Smooth muscle cell (in vitro differentiated cells): Measurements from ENCODE around the gene SEBOX. TPM values are rescaled to one million over a fixed set of nuclear protein-coding genes. Genes with fewer than 3 reads are reported as not detected.

ENCODE experiments used
- DNase-seq: peaks from one replicate; lab custom pipeline; 2025; ENCODE audit not compliant: unreplicated experiment; lab: John Stamatoyannopoulos, UW
- H2AFZ ChIP-seq: fragments of 200-600 bp; sonication (generic); 2 replicates; pipeline ENCODE4 v1.6.0; 2016; ENCODE audit warnings: antibody characterized with exemption, low read depth, mild to moderate bottlenecking
- H3F3A ChIP-seq: fragments of 200-600 bp; sonication (generic); 2 replicates; pipeline ENCODE4 v1.6.0; 2017; ENCODE audit warnings: antibody characterized with exemption, low read depth
- H3K27ac ChIP-seq: fragments of 200-600 bp; sonication (generic); 2 replicates; pipeline ENCODE4 v1.5.1; 2016; ENCODE audit warnings: low read depth, mild to moderate bottlenecking
- H3K27me3 ChIP-seq: fragments of 200-600 bp; sonication (generic); 2 replicates; pipeline ENCODE4 v1.6.1; 2016; ENCODE audit warnings: low read depth, mild to moderate bottlenecking
- H3K36me3 ChIP-seq: fragments of 200-600 bp; sonication (generic); 2 replicates; pipeline ENCODE4 v1.5.1; 2016; ENCODE audit warnings: low read depth
- H3K4me1 ChIP-seq: fragments of 200-600 bp; sonication (generic); 2 replicates; pipeline ENCODE4 v1.5.1; 2016; ENCODE audit warnings: low read depth
- H3K4me2 ChIP-seq: fragments of 200-600 bp; sonication (generic); 2 replicates; pipeline ENCODE4 v1.6.0; 2016; ENCODE audit warnings: mild to moderate bottlenecking
- H3K4me3 ChIP-seq: fragments of 200-600 bp; sonication (generic); 2 replicates; pipeline ENCODE4 v1.5.1; 2016; ENCODE audit warnings: mild to moderate bottlenecking
- H3K79me2 ChIP-seq: fragments of 200-600 bp; sonication (generic); 2 replicates; pipeline ENCODE4 v1.6.0; 2016; ENCODE audit warnings: low read depth, mild to moderate bottlenecking
- H3K9ac ChIP-seq: fragments of 200-600 bp; sonication (generic); 2 replicates; pipeline ENCODE4 v1.6.0; 2016; ENCODE audit warnings: low read depth
- H3K9me3 ChIP-seq: fragments of 200-600 bp; sonication (generic); replicated peaks from 2 replicates; pipeline ENCODE4 v1.5.1; 2016; ENCODE audit warnings: low read depth
- H4K20me1 ChIP-seq: fragments of 200-600 bp; sonication (generic); 2 replicates; pipeline ENCODE4 v1.6.0; 2016; ENCODE audit warnings: low read depth
- WGBS: methylation state at CpG from one replicate; pipeline ENCODE4 v1.1.7; 2016; ENCODE audit warnings: low lambda C conversion rate; 5-methylcytosine and 5-hydroxymethylcytosine counted together
- polyA plus RNA-seq: library from polyadenylated mRNA; unstranded; fragments of >200 nt; fragmentation: Nextera tagmentation; extraction: Ambion mirVana; gene quantifications from 2 replicates; pipeline ENCODE4 v1.2.1, GENCODE V29; 2016
- total RNA-seq: library from RNA; depleted of rRNA; stranded (reverse); fragments of >200 nt; gene quantifications from 2 replicates; pipeline ENCODE4 v1.2.3, GENCODE V29; 2014
- TF ChIP-seq, protein P1 (sequence below): fragments of 200-600 bp; sonication (generic); IDR thresholded peaks from 2 replicates; pipeline ENCODE4 v1.5.1; 2017; ENCODE audit warnings: borderline replicate concordance, mild to moderate bottlenecking, antibody characterized with exemption; ENCODE audit not compliant: insufficient read depth, poor library complexity, severe bottlenecking

SEBOX gene
- total and polyA plus RNA-seq, 2 experiments from 2014 or later = not detected

DNA sequence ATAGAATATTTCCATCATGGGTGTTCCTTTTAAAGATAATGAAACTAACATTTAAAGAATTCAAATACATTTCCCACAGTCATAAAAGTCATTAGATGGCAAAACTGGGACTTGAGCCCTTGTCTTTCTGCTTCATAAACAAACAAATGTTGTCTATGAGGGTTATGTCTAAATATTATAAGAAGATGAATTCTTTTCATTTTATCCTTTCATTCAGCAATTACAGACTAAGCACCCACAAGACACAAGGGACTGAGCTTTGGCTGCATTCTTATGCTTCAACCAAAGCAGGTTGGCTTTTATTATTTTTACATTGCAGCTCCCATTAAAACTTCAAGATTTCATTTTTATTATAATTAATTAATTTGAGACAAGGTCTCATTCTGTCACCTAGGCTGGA is 21.4 kb upstream of the SEBOX start:
- TF ChIP-seq, protein P1, sequence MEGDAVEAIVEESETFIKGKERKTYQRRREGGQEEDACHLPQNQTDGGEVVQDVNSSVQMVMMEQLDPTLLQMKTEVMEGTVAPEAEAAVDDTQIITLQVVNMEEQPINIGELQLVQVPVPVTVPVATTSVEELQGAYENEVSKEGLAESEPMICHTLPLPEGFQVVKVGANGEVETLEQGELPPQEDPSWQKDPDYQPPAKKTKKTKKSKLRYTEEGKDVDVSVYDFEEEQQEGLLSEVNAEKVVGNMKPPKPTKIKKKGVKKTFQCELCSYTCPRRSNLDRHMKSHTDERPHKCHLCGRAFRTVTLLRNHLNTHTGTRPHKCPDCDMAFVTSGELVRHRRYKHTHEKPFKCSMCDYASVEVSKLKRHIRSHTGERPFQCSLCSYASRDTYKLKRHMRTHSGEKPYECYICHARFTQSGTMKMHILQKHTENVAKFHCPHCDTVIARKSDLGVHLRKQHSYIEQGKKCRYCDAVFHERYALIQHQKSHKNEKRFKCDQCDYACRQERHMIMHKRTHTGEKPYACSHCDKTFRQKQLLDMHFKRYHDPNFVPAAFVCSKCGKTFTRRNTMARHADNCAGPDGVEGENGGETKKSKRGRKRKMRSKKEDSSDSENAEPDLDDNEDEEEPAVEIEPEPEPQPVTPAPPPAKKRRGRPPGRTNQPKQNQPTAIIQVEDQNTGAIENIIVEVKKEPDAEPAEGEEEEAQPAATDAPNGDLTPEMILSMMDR = no peak
- DNase-seq = no peak
- H2AFZ ChIP-seq = no peak overlapping the region
- no peaks in the 10 kb centered on the region for H3K9me3 ChIP-seq
- H3F3A ChIP-seq = no peaks in the 10 kb centered on the region
- no peak overlapping the region for H3K9ac ChIP-seq
- H3K79me2 ChIP-seq = no peaks in the 10 kb centered on the region
- H3K27me3 ChIP-seq = peaks cover 22% of the 10 kb centered on the region
- H3K4me2 ChIP-seq = no peak overlapping the region
- H3K27ac ChIP-seq = no peak overlapping the region
- H3K4me3 ChIP-seq = no peak overlapping the region
- H3K36me3 ChIP-seq = peaks cover 8% of the 10 kb centered on the region
- H3K4me1 ChIP-seq = no peaks in the 10 kb centered on the region
- H4K20me1 ChIP-seq = peaks cover 33% of the 10 kb centered on the region

DNA sequence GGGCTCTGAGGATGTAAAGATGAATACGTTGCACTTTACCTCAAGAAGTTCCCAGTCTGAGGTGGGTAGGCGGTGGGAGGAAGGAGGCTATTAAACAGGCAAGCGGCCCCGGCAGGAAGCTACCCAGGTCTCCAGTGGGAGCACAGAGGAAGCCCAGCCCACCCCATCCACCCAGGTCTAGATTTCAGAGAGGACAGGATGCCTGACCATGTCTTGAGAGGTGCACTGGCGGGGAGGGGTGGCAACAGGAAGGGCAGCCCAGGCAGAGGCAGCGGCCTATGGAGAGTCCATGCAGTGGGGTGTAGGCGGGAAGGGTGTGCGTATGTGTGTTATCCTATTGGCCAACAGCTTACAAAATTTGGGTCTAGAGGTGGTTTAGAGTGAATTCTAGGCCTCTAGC is 20.4 kb upstream of the SEBOX start:
- Histone ChIP-seq H3K27ac (no peak overlapping the region), H3F3A (no peaks in the 10 kb centered on the region), H3K9ac (no peak overlapping the region), H3K4me2 (no peak overlapping the region), H2AFZ (no peak overlapping the region), H4K20me1 (peaks cover 43% of the 10 kb centered on the region), H3K9me3 (no peaks in the 10 kb centered on the region), H3K36me3 (peaks cover 8% of the 10 kb centered on the region), H3K4me1 (no peaks in the 10 kb centered on the region), H3K79me2 (no peaks in the 10 kb centered on the region), H3K27me3 (peaks cover 27% of the 10 kb centered on the region), H3K4me3 (no peak overlapping the region)
- no peak for DNase-seq
- TF ChIP-seq, protein P1 = no peak
- 96% methylated on average over 8 of the region's 8 CpGs for WGBS

DNA sequence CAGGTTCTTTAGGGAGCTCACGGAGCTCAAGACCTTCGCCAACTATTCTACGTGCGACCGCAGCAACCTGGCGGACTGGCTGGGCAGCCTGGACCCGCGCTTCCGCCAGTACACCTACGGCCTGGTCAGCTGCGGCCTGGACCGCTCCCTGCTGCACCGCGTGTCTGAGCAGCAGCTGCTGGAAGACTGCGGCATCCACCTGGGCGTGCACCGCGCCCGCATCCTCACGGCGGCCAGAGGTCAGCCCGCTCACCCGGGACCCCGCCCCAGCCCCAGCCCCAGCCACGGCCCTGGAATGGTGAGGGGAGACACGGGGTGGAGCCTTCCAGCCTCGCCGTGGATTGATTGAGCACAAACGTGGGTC is 20.0 kb upstream of the SEBOX start:
- peaks cover 27% of the 10 kb centered on the region for H3K27me3 ChIP-seq
- no peak overlapping the region for H2AFZ ChIP-seq
- 56% methylated on average over 29 of the region's 29 CpGs for WGBS
- H3K27ac ChIP-seq = no peak overlapping the region
- no peaks in the 10 kb centered on the region for H3F3A ChIP-seq
- H4K20me1 ChIP-seq = peaks cover 47% of the 10 kb centered on the region
- peaks cover 6% of the 10 kb centered on the region for H3K36me3 ChIP-seq
- no peak overlapping the region for H3K9ac ChIP-seq
- H3K4me1 ChIP-seq = no peaks in the 10 kb centered on the region
- DNase-seq = no peak
- H3K4me2 ChIP-seq = peak overlapping the region; percentile 62
- H3K9me3 ChIP-seq = no peaks in the 10 kb centered on the region
- H3K4me3 ChIP-seq = peak overlapping the region; percentile 32
- H3K79me2 ChIP-seq = no peaks in the 10 kb centered on the region
- TF ChIP-seq, protein P1 = no peak

DNA sequence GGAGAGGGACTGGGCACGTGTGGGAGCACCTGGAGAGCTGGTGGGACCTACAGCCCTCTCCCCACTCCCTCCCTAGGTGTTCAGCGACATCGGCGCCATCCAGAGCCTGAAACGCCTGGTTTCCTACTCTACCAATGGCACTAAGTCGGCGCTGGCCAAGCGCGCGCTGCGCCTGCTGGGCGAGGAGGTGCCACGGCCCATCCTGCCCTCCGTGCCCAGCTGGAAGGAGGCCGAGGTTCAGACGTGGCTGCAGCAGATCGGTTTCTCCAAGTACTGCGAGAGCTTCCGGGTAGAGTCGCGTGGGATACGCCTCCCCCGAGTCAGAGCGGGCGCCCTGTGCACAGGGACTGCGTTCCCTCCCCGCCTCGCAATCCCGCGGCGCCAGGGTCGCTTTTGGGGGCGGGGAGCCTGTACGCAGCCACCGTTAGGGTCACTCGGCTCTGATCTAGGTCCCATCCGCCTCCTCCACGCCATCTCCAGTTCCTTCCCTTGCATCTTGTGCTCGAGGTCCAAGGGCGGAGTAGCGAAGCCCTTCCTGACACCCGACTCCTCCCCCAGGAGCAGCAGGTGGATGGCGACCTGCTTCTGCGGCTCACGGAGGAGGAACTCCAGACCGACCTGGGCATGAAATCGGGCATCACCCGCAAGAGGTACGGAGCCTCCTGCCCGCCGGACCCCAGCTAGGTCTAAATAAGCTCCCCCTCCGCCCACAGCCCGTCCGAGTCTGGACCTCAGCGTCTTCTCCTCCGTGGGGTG is 19.5 kb upstream of the SEBOX start:
- TF ChIP-seq, protein P1 = no peak
- Histone ChIP-seq H3F3A (no peaks in the 10 kb centered on the region), H3K4me2 (peak overlapping the region; percentile 62), H3K9ac (no peak overlapping the region), H3K4me3 (peak overlapping the region; percentile 32), H2AFZ (no peak overlapping the region), H3K9me3 (no peaks in the 10 kb centered on the region), H4K20me1 (peaks cover 53% of the 10 kb centered on the region), H3K4me1 (no peaks in the 10 kb centered on the region), H3K27ac (no peak overlapping the region), H3K79me2 (no peaks in the 10 kb centered on the region), H3K27me3 (peaks cover 27% of the 10 kb centered on the region), H3K36me3 (peaks cover 3% of the 10 kb centered on the region)
- no peak for DNase-seq
- 37% methylated on average over 56 of the region's 56 CpGs for WGBS
